GM21367 (cell line): ENCODE data around the gene METTL3.
"Not testable (repeated sequence)": the region's sequence is repeated elsewhere in the genome, so short reads cannot be mapped to it uniquely, and the experiment has no call there.

ENCODE experiments used
- ATAC-seq: cut with Tn5 transposase; IDR thresholded peaks from one replicate; pipeline ENCODE4 v1.9.1; 2021; ENCODE audit not compliant: unreplicated experiment

METTL3 gene

GRCh38 chr14:21510735-21511657, at the start of gene METTL3:
Gene METTL3, minus strand, starts transcription at chr14:21511340. Its CDS starts 117 bp downstream, at chr14:21511223.
- ATAC-seq, result peak; percentile 96

- ATAC-seq, result no peak
Observed at GRCh38 chr14:21558703-21559170, 47.6 kb upstream of the METTL3 start.

- no peak for ATAC-seq
Observed at GRCh38 chr14:21557084-21557901, 46.2 kb upstream of the METTL3 start.

GRCh38 chr14:21556378-21557083, 45.4 kb upstream of the METTL3 start:
- ATAC-seq, result no peak

- ATAC-seq, result no peak
Observed at GRCh38 chr14:21553266-21553665, 42.1 kb upstream of the METTL3 start.

- not testable (repeated sequence) for ATAC-seq
Observed at GRCh38 chr14:21544588-21544987, 33.4 kb upstream of the METTL3 start.

GRCh38 chr14:21543963-21544362, 32.8 kb upstream of the METTL3 start:
- no peak for ATAC-seq

GRCh38 chr14:21543521-21543960, 32.4 kb upstream of the METTL3 start:
- no peak for ATAC-seq

GRCh38 chr14:21541413-21542074, 30.4 kb upstream of the METTL3 start:
- no peak for ATAC-seq

- ATAC-seq, result no peak
Observed at GRCh38 chr14:21539189-21539940, 28.2 kb upstream of the METTL3 start.

GRCh38 chr14:21537090-21537424, 25.9 kb upstream of the METTL3 start:
- ATAC-seq, result no peak

- ATAC-seq, result no peak
Observed at GRCh38 chr14:21536418-21537089, 25.4 kb upstream of the METTL3 start.

- no peak for ATAC-seq
Observed at GRCh38 chr14:21535545-21536417, 24.6 kb upstream of the METTL3 start.

GRCh38 chr14:21534576-21534975, 23.4 kb upstream of the METTL3 start:
- ATAC-seq, result no peak

GRCh38 chr14:21533294-21533693, 22.2 kb upstream of the METTL3 start:
- ATAC-seq, result no peak

- no peak for ATAC-seq
Observed at GRCh38 chr14:21529515-21529914, 18.4 kb upstream of the METTL3 start.

GRCh38 chr14:21528381-21529348, 17.5 kb upstream of the METTL3 start:
- ATAC-seq, result no peak
